Suppressor macrophage treated with lipopolysaccharide for 4 hours (primary cell): Measurements from ENCODE around the gene ENGASE.

Experiments used
- DNase-seq: peaks from one replicate; pipeline ENCODE4 v3.0.0-alpha.2; 2020

Gene ENGASE

DNA sequence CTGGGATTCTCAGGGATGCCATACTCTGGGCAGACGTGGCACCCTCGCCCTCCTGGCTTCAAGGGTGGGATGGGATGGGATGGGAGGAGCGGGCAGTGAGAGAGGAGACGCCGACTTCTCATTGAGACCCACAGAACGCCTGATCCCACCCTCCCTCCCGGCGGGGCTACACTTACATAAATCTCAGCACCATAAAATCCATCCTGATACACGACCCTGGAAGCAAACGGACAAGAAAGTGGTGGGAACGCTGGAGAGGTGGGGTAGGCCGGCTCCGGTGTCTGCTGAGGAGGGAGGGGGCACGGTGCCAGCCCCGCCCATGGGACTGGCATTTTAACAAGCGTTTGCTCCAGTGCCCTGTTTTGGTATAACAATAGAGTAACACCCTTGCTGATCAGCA, 21.9 kb downstream of the ENGASE start:
- DNase-seq, result no peak

GRCh38 chr17:79097226-79098055, 22.8 kb downstream of the ENGASE start:
- no peak for DNase-seq

DNA sequence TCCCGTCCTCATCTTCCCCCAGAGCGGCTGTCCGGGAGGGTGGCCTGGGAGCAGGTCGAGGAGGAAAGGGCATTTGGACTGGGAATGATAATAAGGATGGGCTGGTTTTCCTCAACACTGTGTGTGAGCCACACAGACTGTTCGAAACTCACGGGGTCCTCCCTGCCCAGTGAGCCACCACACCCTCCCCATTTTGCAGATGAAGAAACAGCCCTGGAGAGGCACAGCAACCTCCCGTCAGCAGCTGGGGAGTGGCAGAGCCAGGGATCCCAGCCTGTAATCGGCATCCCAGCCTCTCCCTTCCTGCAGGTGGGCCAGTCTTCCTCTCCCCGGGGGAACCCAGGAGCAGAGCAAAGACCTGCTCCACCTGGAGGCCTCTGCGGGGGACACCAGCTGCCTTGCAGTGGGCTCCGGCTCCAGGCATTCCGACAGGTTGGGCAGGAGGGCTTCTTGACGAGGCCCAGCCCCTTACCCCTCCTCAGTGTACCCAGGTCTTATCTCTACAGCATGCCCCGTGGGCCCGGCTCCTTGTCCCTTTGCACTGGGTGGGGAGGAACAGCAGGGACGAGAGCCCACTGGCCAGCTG, 23.8 kb downstream of the ENGASE start:
- no peak for DNase-seq

GRCh38 chr17:79100405-79100804, 25.8 kb downstream of the ENGASE start:
- DNase-seq, result no peak

DNA sequence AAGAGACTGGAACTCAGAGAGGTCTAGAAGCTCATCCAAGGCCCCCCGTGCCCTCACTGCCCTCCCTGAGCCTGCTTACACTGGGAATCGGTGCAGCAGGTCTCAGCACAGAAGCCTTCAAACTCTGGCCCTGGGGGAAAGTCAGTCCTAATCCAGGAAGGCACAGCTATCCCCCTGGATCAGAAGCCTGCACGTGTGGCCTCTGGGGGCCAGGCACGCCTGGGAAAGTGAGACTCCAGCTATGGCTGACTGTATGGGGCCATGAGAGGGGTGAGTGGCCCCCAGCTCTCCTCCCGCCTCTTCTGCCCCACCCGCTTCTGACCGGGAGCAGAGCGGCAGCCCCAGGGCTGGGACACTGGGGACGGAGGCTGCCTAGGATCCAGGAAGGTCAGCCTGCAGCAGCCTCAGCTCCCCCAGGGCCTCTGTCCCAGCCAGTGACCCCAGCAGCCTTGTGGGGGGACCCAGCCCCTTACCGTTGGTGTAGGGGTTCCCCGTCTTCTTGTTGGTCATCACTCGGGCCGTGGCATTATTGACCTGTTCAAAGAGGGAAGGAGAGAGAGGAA, 26.6 kb downstream of the ENGASE start:
- DNase-seq, result no peak

GRCh38 chr17:79102214-79102613, 27.6 kb downstream of the ENGASE start:
- no peak for DNase-seq

GRCh38 chr17:79104898-79105600, 30.4 kb downstream of the ENGASE start:
- DNase-seq, result no peak

- no peak for DNase-seq
Measured at GRCh38 chr17:79105937-79106336, 31.3 kb downstream of the ENGASE start.

GRCh38 chr17:79106958-79107357, 32.3 kb downstream of the ENGASE start:
- DNase-seq, result no peak

GRCh38 chr17:79107499-79108231, 33.0 kb downstream of the ENGASE start:
- no peak for DNase-seq

GRCh38 chr17:79108232-79108850, 33.7 kb downstream of the ENGASE start:
- no peak for DNase-seq

DNA sequence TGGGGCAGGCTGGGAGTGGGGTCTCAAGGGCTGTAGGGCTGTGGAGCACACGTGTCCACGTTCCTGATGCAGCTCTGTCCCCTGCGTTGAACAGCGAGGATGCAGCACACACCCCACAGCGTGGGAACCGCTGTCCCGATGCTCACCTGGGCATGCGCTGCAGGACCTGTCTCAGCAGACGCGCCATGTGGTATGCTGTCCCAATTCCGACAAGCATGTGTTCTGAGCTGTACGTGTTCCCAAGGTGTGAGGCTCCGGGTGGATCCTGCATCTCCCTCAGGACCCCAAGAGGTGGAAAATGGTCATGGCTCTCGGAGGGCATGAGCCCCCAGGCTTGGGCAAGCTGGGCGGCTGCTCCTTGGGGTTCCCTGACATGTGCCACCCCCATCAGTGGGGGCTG, 34.2 kb downstream of the ENGASE start:
- no peak for DNase-seq

DNA sequence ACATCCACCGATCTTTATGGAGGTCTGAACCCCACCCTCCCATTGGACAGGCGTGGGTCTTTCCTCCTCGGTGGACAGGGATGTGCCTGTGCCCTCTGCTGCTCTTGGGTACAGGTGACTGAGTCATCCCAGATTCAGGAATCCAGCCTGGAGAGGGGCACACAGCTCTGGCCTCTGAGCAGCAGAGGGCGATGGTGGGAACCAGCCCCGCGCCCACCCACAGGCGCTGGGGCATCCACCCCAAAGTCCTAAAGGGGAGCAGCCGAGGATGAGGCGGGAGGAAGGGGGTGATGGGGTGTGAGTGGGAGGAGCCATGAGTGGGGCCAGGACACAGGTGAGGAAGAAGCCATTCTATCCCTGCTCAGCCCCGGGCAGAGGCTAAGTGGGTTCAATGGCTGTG, 35.0 kb downstream of the ENGASE start:
- DNase-seq, result no peak

GRCh38 chr17:79111097-79111496, 36.5 kb downstream of the ENGASE start:
- no peak for DNase-seq

GRCh38 chr17:79112471-79112870, 37.8 kb downstream of the ENGASE start:
- DNase-seq, result no peak

DNA sequence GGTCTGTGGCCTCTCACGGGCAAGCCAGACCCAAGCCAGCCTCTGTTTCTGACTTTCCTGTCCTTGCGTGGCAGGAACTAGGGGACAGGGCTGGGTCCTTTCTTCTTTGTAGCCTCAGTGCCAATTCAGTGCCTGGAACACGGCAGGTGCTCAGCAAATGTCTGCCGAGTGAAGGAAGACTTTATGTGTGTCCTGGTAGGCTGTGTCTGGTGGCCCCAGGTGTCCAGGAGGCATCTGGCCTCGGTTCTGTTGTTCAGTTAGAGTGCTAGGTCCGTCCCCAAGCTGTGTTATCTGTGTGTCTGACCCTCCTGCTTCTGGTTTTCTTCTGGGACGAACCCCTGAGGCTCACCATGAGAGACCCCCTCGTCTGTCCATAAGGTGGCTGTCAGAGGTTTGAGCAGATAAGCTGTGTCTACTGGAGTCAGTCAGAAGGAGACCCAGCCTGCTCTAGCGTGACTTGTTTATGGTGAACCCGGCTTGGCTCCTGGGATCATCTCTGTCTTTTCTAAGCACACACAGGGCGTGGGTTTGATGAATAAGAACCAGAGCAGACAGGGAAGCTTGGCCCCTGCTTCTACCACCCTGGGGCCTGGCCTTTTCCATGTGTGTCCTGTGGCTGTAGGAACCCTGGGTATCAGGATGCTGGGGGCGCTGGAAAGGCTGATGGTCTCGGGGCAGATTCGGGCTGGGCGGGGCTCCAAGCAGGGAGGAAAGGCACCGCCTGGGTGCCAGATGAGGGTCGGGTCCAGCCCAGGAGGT, 39.3 kb downstream of the ENGASE start:
- DNase-seq, result no peak

DNA sequence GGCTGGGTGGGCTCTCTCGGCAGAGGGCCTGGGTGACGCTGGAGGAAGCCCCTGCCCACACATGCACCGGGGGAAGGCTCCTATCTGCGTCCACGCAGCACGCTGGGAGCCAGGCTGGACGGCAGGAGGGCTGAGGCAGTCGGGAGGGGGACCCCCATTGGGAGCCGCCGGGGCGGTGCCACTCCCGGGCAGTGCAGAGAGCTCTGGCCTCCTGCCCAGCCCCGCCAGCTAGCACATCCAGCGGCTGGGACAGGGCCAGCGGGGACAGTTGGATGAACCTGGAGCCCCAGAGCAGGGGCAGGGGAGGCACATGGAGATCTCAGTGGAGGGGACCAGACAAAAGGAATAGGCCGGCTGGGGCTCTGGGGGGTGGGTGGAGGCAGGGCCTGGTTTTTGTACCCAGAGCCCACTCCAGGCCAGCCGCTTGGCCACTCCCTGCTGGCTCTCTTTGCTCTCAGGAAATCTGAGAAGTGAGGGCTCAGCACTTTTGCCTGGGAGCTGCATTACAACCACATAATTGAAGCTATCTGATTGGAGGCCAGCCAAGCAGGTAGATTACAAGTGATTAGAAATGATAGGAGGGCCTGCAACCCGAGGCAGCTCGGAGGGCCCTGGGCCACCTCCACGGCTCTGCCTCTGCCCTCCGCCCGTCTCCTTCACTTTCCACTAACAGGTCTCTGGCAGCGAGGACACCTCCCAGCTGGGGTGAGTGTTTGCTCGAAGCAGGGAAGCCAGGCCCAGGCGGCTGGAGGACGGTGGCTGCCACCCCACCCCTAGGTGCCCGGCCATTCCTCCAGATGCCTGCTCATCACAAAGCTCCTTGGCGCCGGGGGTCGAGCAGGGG, 40.1 kb downstream of the ENGASE start:
- no peak for DNase-seq

DNA sequence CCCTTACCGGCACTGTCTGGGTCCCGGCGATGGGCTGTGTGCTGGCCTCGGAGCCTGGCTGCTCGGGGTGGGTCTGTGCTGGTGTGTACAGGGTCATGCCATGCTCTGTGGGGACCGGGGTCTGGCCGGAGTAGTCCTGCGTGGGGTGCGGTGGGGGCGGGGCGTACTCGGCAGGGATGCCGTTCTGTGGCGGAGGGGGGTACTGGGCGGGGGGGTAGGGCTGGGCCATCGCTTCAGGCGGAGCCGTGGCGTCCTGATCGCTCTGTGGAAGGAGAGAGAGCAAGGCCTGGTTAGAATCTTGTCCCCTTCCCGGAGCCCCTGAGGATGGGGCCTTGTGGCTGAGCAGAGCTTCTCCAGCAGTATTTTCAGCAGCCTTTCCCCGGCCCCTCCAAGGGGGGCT, 40.9 kb downstream of the ENGASE start:
- DNase-seq, result no peak

DNA sequence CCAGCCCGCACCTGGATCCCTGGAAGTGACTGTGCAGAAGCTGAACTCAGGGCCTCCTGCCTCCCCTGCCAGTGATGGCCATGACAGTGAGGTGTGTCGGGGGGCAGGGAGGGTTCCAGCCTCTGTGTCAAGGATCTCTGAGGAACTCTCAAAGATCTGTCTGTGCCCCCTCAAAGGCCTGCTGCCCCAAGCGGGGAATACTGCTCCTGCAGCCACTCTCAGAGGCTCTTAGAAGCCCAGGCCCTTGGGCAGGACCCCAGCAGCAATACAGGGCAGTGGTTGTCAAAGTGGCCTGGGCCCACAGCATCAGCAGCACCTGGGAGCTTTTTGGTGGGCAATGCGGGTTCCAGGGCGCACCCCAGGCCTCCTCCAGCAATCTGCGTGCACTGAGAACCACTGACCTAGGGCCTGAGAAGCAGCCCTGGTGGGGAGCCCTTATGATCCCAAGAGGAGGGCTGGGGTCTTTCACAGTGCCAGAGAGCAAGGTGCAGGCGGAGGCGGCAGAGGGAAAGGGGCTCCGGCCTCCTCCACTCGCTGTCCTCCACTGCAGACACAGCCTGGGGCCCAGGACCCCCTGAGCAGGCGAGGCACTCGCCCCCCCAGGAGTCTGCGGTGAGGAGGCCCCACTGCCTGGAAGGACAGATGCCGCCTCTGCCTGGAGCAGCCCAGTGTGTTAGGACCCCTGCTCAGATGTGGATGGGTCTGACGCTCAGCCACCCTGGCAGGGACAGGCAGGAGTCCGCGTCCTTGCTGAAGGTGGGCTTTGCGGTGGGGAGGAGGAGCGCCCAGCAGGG, 42.1 kb downstream of the ENGASE start:
- no peak for DNase-seq

DNA sequence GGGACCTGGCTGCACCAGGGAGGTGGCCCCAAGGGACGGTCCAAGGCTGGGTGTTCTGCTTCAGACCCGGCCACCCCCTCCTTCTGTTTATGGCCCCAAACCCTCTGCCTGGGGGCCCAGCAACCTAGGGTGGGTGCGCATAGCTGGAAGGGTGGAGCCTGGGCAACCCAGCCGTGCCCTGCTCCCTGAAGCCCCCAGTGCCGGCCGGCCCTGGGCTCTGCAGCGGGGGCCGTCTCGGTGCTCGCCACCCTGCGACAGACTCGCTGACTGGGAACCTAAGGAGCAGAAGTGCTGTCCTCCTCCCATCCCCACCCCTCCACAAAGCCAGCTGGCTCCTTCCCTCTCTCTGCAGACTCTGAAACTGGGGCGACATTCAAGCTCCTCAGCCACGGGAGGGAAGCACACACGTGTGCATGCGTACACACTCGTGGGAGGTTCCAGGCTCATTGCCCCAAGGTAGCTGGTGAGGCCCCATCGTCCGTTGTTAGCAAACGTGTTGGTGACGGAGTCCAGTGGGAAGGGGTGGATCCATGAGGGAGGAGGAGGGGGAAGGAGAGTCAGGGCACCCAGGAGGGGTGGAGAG, 43.4 kb downstream of the ENGASE start:
- DNase-seq, result no peak
